Natural killer cell (primary cell): ENCODE data around the gene LYPD6. TPM values are rescaled to one million over a fixed set of nuclear protein-coding genes. Genes with fewer than 3 reads are reported as not detected.

Source experiments
- ATAC-seq, 3 donors: fragments of 150-1000 bp in 2 of 3; fragments of 200-7000 bp in 1 of 3; cut with Tn5 transposase; 1 replicate in 1 of 3; 2 replicates in 2 of 3; pipeline ENCODE4 v1.10.0; 2021; ENCODE audit warnings: mild to moderate bottlenecking in 2 of 3, moderate library complexity in 2 of 3
- DNase-seq, 2 donors: peaks; one replicate each; pipeline versions ENCODE4 v3.0.0 to v3.0.0-alpha.2; 2013 to 2021; ENCODE audit warnings: mixed read lengths in 1 of 2
- H3K27ac ChIP-seq: one replicate; pipeline ENCODE4 v1.5.1; 2013; ENCODE audit warnings: mild to moderate bottlenecking, low read length
- H3K27me3 ChIP-seq: one replicate; pipeline ENCODE4 v1.6.1; 2013; ENCODE audit warnings: low read length; ENCODE audit not compliant: control insufficient read depth, insufficient read depth
- H3K36me3 ChIP-seq: one replicate; pipeline ENCODE4 v1.6.1; 2013; ENCODE audit warnings: low read length; ENCODE audit not compliant: control insufficient read depth, insufficient read depth
- H3K4me1 ChIP-seq: one replicate; pipeline ENCODE4 v1.6.1; 2013; ENCODE audit warnings: low read length; ENCODE audit not compliant: control insufficient read depth, insufficient read depth
- H3K4me3 ChIP-seq: one replicate; pipeline ENCODE4 v1.5.1; 2013; ENCODE audit warnings: low read length
- H3K9me3 ChIP-seq: one replicate; pipeline ENCODE4 v1.6.1; 2013; ENCODE audit warnings: low read length; ENCODE audit not compliant: control insufficient read depth, insufficient read depth
- H3K27ac Mint-ChIP-seq, 2 donors: one replicate each; pipeline ENCODE4 v1.8.0; 2022; ENCODE audit warnings: mild to moderate bottlenecking in 2 of 2, mixed read lengths in 2 of 2, moderate library complexity in 1 of 2
- H3K27me3 Mint-ChIP-seq, 2 donors: one replicate each; pipeline ENCODE4 v1.8.0; 2022; ENCODE audit warnings: low read depth in 2 of 2, mixed read lengths in 2 of 2
- H3K36me3 Mint-ChIP-seq: one replicate; pipeline ENCODE4 v1.8.0; 2022; ENCODE audit warnings: mixed read lengths
- H3K4me1 Mint-ChIP-seq, 2 donors: one replicate each; pipeline ENCODE4 v1.8.0; 2022; ENCODE audit warnings: mixed read lengths in 2 of 2
- H3K4me3 Mint-ChIP-seq: one replicate; pipeline ENCODE4 v1.8.0; 2022; ENCODE audit warnings: mild to moderate bottlenecking, moderate library complexity, mixed read lengths
- H3K9me3 Mint-ChIP-seq, 2 donors: one replicate each; pipeline ENCODE4 v1.8.0; 2022; ENCODE audit warnings: mixed read lengths in 2 of 2
- WGBS: methylation state at CpG from one replicate; pipeline ENCODE4 v1.1.7; 2013; ENCODE audit warnings: missing lambda C conversion rate; ENCODE audit not compliant: insufficient coverage; 5-methylcytosine and 5-hydroxymethylcytosine counted together
- intact Hi-C: fragments of 100-400 bp; cut with micrococcal nuclease; formaldehyde crosslinking; loops from one replicate; pipeline ENCODE4 v1.14.2; 2022
- total RNA-seq, 4 donors: library from RNA; stranded (reverse); fragments of 120-200 nt in 1 of 4; gene quantifications; one replicate each; pipeline versions ENCODE4 v1.2.3 to v1.2.4, GENCODE V29; 2013 to 2022
- TF ChIP-seq, protein P1 (sequence below): fragments of 200-600 bp; IDR thresholded peaks from one replicate; pipeline ENCODE4 v1.8.0; 2022; ENCODE audit warnings: antibody characterized with exemption

Gene LYPD6
- total RNA-seq, 3 donors from 2014 or later (not counting 1 experiment from before 2014, with no cell fraction given): not detected

DNA sequence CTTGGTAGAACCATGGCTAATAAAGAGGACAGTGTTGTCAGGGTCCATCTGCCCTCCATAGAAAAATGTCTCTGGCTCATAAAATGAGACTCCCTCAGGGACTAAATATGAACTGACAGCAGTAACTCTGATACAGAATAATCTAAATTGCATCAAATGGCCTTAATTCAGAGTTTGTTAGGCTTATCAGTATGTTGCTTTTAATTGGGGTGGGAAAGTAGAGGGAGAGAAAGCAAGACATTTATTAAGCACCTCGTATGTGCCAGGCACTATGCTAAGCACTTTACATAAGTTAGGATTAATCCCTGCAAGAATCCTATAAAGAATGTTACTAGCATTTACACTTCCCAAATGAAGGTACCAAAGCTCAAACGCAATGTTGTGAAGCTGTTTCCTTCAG lies 142.0 kb downstream of the LYPD6 start:
- intact Hi-C loops: no loop called here
- no peaks in the 10 kb centered on the region for H3K36me3 Mint-ChIP-seq
- H3K27me3 ChIP-seq: no peaks in the 10 kb centered on the region

DNA sequence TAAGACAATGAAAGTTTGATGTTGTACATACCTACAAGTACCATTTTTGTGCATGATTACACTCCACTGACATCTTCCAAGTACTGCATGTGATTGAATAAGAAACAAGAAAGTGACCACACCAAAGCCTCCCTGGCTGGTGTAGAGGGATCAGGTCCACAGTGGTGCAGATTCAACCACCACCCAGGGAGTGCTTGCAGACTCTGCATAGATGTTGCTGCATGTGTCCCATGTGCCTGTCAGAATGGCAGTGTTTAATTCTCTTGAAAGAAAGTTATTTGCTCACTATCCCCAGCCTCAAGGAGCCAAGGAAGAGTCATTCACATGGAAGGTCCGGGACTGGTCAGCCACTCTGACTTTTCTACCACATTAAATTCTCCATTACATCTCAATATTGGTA lies 142.7 kb downstream of the LYPD6 start:
- Mint-ChIP-seq H3K27ac (no peak overlapping the region), H3K27me3 (no peaks in the 10 kb centered on the region), H3K36me3 (no peaks in the 10 kb centered on the region), H3K9me3 (peaks cover 0 to 3% of the 10 kb centered on the region in 2 donors), H3K4me1 (no peaks in the 10 kb centered on the region), H3K4me3 (no peak overlapping the region)
- Histone ChIP-seq H3K36me3 (no peaks in the 10 kb centered on the region), H3K9me3 (no peaks in the 10 kb centered on the region), H3K27me3 (no peaks in the 10 kb centered on the region), H3K4me3 (no peak overlapping the region), H3K4me1 (no peaks in the 10 kb centered on the region), H3K27ac (no peak overlapping the region)
- ATAC-seq: no peak
- DNase-seq: no peak
- WGBS: no CpG with 5 or more reads among the region's 1 CpG
- TF ChIP-seq, protein P1, sequence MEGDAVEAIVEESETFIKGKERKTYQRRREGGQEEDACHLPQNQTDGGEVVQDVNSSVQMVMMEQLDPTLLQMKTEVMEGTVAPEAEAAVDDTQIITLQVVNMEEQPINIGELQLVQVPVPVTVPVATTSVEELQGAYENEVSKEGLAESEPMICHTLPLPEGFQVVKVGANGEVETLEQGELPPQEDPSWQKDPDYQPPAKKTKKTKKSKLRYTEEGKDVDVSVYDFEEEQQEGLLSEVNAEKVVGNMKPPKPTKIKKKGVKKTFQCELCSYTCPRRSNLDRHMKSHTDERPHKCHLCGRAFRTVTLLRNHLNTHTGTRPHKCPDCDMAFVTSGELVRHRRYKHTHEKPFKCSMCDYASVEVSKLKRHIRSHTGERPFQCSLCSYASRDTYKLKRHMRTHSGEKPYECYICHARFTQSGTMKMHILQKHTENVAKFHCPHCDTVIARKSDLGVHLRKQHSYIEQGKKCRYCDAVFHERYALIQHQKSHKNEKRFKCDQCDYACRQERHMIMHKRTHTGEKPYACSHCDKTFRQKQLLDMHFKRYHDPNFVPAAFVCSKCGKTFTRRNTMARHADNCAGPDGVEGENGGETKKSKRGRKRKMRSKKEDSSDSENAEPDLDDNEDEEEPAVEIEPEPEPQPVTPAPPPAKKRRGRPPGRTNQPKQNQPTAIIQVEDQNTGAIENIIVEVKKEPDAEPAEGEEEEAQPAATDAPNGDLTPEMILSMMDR: no peak
- intact Hi-C loops: no loop called here

More for the DNA sequence above, 142.0 kb downstream of the LYPD6 start:
- Histone ChIP-seq H3K4me1 (no peaks in the 10 kb centered on the region), H3K36me3 (no peaks in the 10 kb centered on the region), H3K27ac (no peak overlapping the region), H3K9me3 (no peaks in the 10 kb centered on the region), H3K4me3 (no peak overlapping the region)
- Mint-ChIP-seq H3K27me3 (no peaks in the 10 kb centered on the region), H3K9me3 (peaks cover 0 to 3% of the 10 kb centered on the region in 2 donors), H3K4me3 (no peak overlapping the region), H3K4me1 (no peaks in the 10 kb centered on the region), H3K27ac (no peak overlapping the region)
- no CpG with 5 or more reads among the region's 2 CpGs for WGBS
- TF ChIP-seq, protein P1: no peak
- DNase-seq (no peak), ATAC-seq (no peak)

DNA sequence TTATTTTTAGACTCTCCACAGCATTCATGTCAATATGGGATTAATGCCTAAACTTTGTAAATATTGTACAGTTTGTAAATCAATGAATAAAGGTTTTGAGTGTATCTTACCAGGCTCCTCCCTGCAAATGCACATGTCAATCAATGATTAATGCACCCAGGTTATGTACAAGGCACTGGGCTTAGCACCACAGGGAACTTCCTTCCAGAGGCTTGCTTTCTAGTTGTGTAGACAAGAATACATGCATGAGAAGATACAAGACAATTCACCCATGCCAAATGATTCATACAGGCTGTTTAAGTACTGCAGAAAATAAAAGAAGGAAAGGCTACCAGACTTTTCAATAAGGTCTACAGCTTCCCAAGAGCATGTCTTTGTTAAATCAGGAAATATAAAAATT lies 143.1 kb downstream of the LYPD6 start:
- no peaks in the 10 kb centered on the region for H3K27me3 Mint-ChIP-seq
- H3K27me3 ChIP-seq: no peaks in the 10 kb centered on the region
- no peaks in the 10 kb centered on the region for H3K36me3 Mint-ChIP-seq
- DNase-seq (no peak), ATAC-seq (no peak)
- intact Hi-C loops: no loop called here
- H3K27ac Mint-ChIP-seq: no peak overlapping the region
- peaks cover 0 to 3% of the 10 kb centered on the region in 2 donors for H3K9me3 Mint-ChIP-seq
- TF ChIP-seq, protein P1: no peak
- no peaks in the 10 kb centered on the region for H3K4me1 ChIP-seq
- H3K4me3 Mint-ChIP-seq: no peak overlapping the region
- H3K9me3 ChIP-seq: no peaks in the 10 kb centered on the region
- no peak overlapping the region for H3K27ac ChIP-seq
- no peaks in the 10 kb centered on the region for H3K4me1 Mint-ChIP-seq
- no peaks in the 10 kb centered on the region for H3K36me3 ChIP-seq
- H3K4me3 ChIP-seq: no peak overlapping the region

DNA sequence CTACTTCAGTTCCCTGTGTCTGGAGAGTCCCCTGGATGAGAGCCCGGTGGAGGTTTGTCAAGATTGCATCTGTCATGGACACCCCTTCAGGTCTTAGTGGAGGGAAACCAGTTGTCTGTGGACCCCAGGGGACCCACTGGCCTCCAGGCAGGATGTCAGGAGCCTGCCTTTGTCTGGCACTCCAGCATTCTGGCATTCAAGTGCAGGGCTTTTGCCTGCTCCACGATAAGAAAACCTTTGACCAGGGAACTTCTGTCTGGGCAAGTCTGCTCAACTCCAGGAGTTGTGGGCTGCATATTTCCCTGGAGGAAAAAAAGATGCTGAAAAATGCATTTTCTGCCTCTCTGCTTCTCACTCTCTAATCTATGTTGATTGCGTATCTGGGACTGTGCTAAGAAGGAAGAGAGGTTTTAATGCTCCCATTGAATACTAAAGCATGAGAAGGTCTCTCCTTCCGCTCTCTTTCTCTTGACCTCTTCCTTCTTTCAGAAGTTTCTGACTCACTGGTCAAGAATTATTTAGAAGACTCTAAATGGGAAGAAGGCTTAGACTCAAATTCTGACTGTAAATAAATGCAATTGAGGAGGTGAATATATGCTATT lies 152.7 kb downstream of the LYPD6 start:
- no peaks in the 10 kb centered on the region for H3K9me3 ChIP-seq
- H3K27ac ChIP-seq: no peak overlapping the region
- Mint-ChIP-seq H3K9me3 (peaks cover 6% of the 10 kb centered on the region in 2 donors), H3K27ac (no peak overlapping the region), H3K4me1 (no peaks in the 10 kb centered on the region), H3K27me3 (no peaks in the 10 kb centered on the region), H3K36me3 (no peaks in the 10 kb centered on the region), H3K4me3 (no peak overlapping the region)
- no peak for ATAC-seq
- no peak for DNase-seq
- WGBS: 86% methylated on average over 2 of the region's 4 CpGs
- no peak overlapping the region for H3K4me3 ChIP-seq
- H3K4me1 ChIP-seq: no peaks in the 10 kb centered on the region
- intact Hi-C loops: no loop called here
- H3K27me3 ChIP-seq: no peaks in the 10 kb centered on the region
- H3K36me3 ChIP-seq: no peaks in the 10 kb centered on the region
- TF ChIP-seq, protein P1: no peak
